ENCODE results near the gene CSTF1. TPM values are rescaled to one million over a fixed set of nuclear protein-coding genes. Genes with fewer than 3 reads are reported as not detected.
"Not testable (repeated sequence)": the region's sequence is repeated elsewhere in the genome, so short reads cannot be mapped to it uniquely, and the experiment has no call there.

CSTF1 gene
- polyA plus RNA-seq, 4 donors = 9.2 to 28.2 (median 11.3) TPM

- WGBS, 3 donors = 93 to 97% (median 95%) methylated on average over 26 of the region's 26 CpGs
- H3K36me3 ChIP-seq (ENCODE audit: control insufficient read depth in 3 of 3, insufficient read depth in 2 of 3, low read depth in 1 of 3, low read length in 3 of 3) = peaks cover 13 to 26% (median 25%) of the 10 kb centered on the region in 3 donors
- no peak overlapping the region for H3K4me3 ChIP-seq (ENCODE audit: low read depth in 1 of 3, low read length in 3 of 3)
- no peak for DNase-seq
- H3K4me1 ChIP-seq (ENCODE audit: control insufficient read depth in 3 of 3, insufficient read depth in 2 of 3, low read depth in 1 of 3, low read length in 2 of 3) = no peaks in the 10 kb centered on the region
- H3K9me3 ChIP-seq (ENCODE audit: control insufficient read depth in 2 of 2, insufficient read depth in 1 of 2, low read depth in 1 of 2, low read length in 1 of 2) = no peaks in the 10 kb centered on the region
- FAIRE-seq = no peak
- no peaks in the 10 kb centered on the region for H3K27me3 ChIP-seq (ENCODE audit: control insufficient read depth in 3 of 3, insufficient read depth in 3 of 3, low read length in 3 of 3)
- no peak overlapping the region for H3K27ac ChIP-seq (ENCODE audit: low read depth in 1 of 3, low read length in 2 of 3)
Observed at GRCh38 chr20:56403465-56403864, 11.0 kb downstream of the CSTF1 start.

GRCh38 chr20:56405356-56405755, 12.9 kb downstream of the CSTF1 start:
- 95 to 97% (median 95%) methylated on average over 12 of the region's 12 CpGs for WGBS, 3 donors
- not testable (repeated sequence) for H3K9me3 ChIP-seq (ENCODE audit: control insufficient read depth in 2 of 2, insufficient read depth in 1 of 2, low read depth in 1 of 2, low read length in 1 of 2); H3K4me3 ChIP-seq (ENCODE audit: low read depth in 1 of 3, low read length in 3 of 3); DNase-seq; H3K4me1 ChIP-seq (ENCODE audit: control insufficient read depth in 3 of 3, insufficient read depth in 2 of 3, low read depth in 1 of 3, low read length in 2 of 3); H3K27me3 ChIP-seq (ENCODE audit: control insufficient read depth in 3 of 3, insufficient read depth in 3 of 3, low read length in 3 of 3); FAIRE-seq; H3K27ac ChIP-seq (ENCODE audit: low read depth in 1 of 3, low read length in 2 of 3)
- H3K36me3 ChIP-seq (ENCODE audit: control insufficient read depth in 3 of 3, insufficient read depth in 2 of 3, low read depth in 1 of 3, low read length in 3 of 3) = peaks cover 8 to 30% (median 16%) of the 10 kb centered on the region in 3 donors

- H3K36me3 ChIP-seq (ENCODE audit: control insufficient read depth in 3 of 3, insufficient read depth in 2 of 3, low read depth in 1 of 3, low read length in 3 of 3) = peaks cover 8 to 30% (median 16%) of the 10 kb centered on the region in 3 donors
- FAIRE-seq (no peak), DNase-seq (no peak)
- peaks cover 0 to 3% (median 0%) of the 10 kb centered on the region in 3 donors for H3K4me1 ChIP-seq (ENCODE audit: control insufficient read depth in 3 of 3, insufficient read depth in 2 of 3, low read depth in 1 of 3, low read length in 2 of 3)
- H3K9me3 ChIP-seq (ENCODE audit: control insufficient read depth in 2 of 2, insufficient read depth in 1 of 2, low read depth in 1 of 2, low read length in 1 of 2) = no peaks in the 10 kb centered on the region
- no peak overlapping the region for H3K4me3 ChIP-seq (ENCODE audit: low read depth in 1 of 3, low read length in 3 of 3)
- WGBS, 3 donors = 91% methylated on average over 3 of the region's 3 CpGs
- H3K27me3 ChIP-seq (ENCODE audit: control insufficient read depth in 3 of 3, insufficient read depth in 3 of 3, low read length in 3 of 3) = no peaks in the 10 kb centered on the region
- no peak overlapping the region for H3K27ac ChIP-seq (ENCODE audit: low read depth in 1 of 3, low read length in 2 of 3)
Observed at GRCh38 chr20:56406910-56407309, 14.5 kb downstream of the CSTF1 start.

- FAIRE-seq (no peak), DNase-seq (no peak)
- peaks cover 6 to 22% (median 8%) of the 10 kb centered on the region in 3 donors for H3K36me3 ChIP-seq (ENCODE audit: control insufficient read depth in 3 of 3, insufficient read depth in 2 of 3, low read depth in 1 of 3, low read length in 3 of 3)
- WGBS, 3 donors = 81 to 91% (median 90%) methylated on average over 5 of the region's 5 CpGs
- H3K27me3 ChIP-seq (ENCODE audit: control insufficient read depth in 3 of 3, insufficient read depth in 3 of 3, low read length in 3 of 3) = no peaks in the 10 kb centered on the region
- H3K4me1 ChIP-seq (ENCODE audit: control insufficient read depth in 3 of 3, insufficient read depth in 2 of 3, low read depth in 1 of 3, low read length in 2 of 3) = peaks cover 0 to 3% (median 0%) of the 10 kb centered on the region in 3 donors
- no peak overlapping the region for H3K4me3 ChIP-seq (ENCODE audit: low read depth in 1 of 3, low read length in 3 of 3)
- no peak overlapping the region for H3K27ac ChIP-seq (ENCODE audit: low read depth in 1 of 3, low read length in 2 of 3)
- no peaks in the 10 kb centered on the region for H3K9me3 ChIP-seq (ENCODE audit: control insufficient read depth in 2 of 2, insufficient read depth in 1 of 2, low read depth in 1 of 2, low read length in 1 of 2)
Observed at GRCh38 chr20:56409521-56409920, 17.1 kb downstream of the CSTF1 start.

- no peak for FAIRE-seq
- 50 to 90% (median 72%) methylated on average over 1 of the region's 1 CpG for whole genome bisulfite sequencing, 3 donors
- peaks cover 6 to 22% (median 8%) of the 10 kb centered on the region in 3 donors for H3K36me3 ChIP-seq (ENCODE audit: control insufficient read depth in 3 of 3, insufficient read depth in 2 of 3, low read depth in 1 of 3, low read length in 3 of 3)
Observed at GRCh38 chr20:56409956-56410355, 17.5 kb downstream of the CSTF1 start.

GRCh38 chr20:56411287-56411686, 18.8 kb downstream of the CSTF1 start:
- not testable (repeated sequence) for DNase-seq; H3K9me3 ChIP-seq (ENCODE audit: control insufficient read depth in 2 of 2, insufficient read depth in 1 of 2, low read depth in 1 of 2, low read length in 1 of 2); H3K27me3 ChIP-seq (ENCODE audit: control insufficient read depth in 3 of 3, insufficient read depth in 3 of 3, low read length in 3 of 3); H3K4me3 ChIP-seq (ENCODE audit: low read depth in 1 of 3, low read length in 3 of 3); H3K4me1 ChIP-seq (ENCODE audit: control insufficient read depth in 3 of 3, insufficient read depth in 2 of 3, low read depth in 1 of 3, low read length in 2 of 3); FAIRE-seq
- Histone ChIP-seq H3K36me3 (ENCODE audit: control insufficient read depth in 3 of 3, insufficient read depth in 2 of 3, low read depth in 1 of 3, low read length in 3 of 3) (peaks cover 6 to 18% (median 8%) of the 10 kb centered on the region in 3 donors), H3K27ac (ENCODE audit: low read depth in 1 of 3, low read length in 2 of 3) (peak overlapping the region in 2 of 3 donors; percentile 39 to 86)
- 91 to 94% (median 93%) methylated on average over 7 of the region's 7 CpGs for WGBS, 3 donors

More at GRCh38 chr20:56409956-56410355, 17.5 kb downstream of the CSTF1 start:
- no peaks in the 10 kb centered on the region for H3K27me3 ChIP-seq (ENCODE audit: control insufficient read depth in 3 of 3, insufficient read depth in 3 of 3, low read length in 3 of 3)
- H3K9me3 ChIP-seq (ENCODE audit: control insufficient read depth in 2 of 2, insufficient read depth in 1 of 2, low read depth in 1 of 2, low read length in 1 of 2) = no peaks in the 10 kb centered on the region
- no peak overlapping the region for H3K27ac ChIP-seq (ENCODE audit: low read depth in 1 of 3, low read length in 2 of 3)
- H3K4me1 ChIP-seq (ENCODE audit: control insufficient read depth in 3 of 3, insufficient read depth in 2 of 3, low read depth in 1 of 3, low read length in 2 of 3) = peaks cover 0 to 3% (median 0%) of the 10 kb centered on the region in 3 donors
- no peak for DNase-seq
- H3K4me3 ChIP-seq (ENCODE audit: low read depth in 1 of 3, low read length in 3 of 3) = no peak overlapping the region

- peak; percentile 54 to 67 for DNase-seq
- no peak for FAIRE-seq
- Histone ChIP-seq H3K4me1 (ENCODE audit: control insufficient read depth in 3 of 3, insufficient read depth in 2 of 3, low read depth in 1 of 3, low read length in 2 of 3) (peaks cover 0 to 3% (median 0%) of the 10 kb centered on the region in 3 donors), H3K27ac (ENCODE audit: low read depth in 1 of 3, low read length in 2 of 3) (peak within 1 kb of the TSS; percentile 15 to 86 (median 39)), H3K9me3 (ENCODE audit: control insufficient read depth in 2 of 2, insufficient read depth in 1 of 2, low read depth in 1 of 2, low read length in 1 of 2) (no peaks in the 10 kb centered on the region), H3K36me3 (ENCODE audit: control insufficient read depth in 3 of 3, insufficient read depth in 2 of 3, low read depth in 1 of 3, low read length in 3 of 3) (peaks cover 6 to 16% (median 8%) of the 10 kb centered on the region in 3 donors), H3K27me3 (ENCODE audit: control insufficient read depth in 3 of 3, insufficient read depth in 3 of 3, low read length in 3 of 3) (no peaks in the 10 kb centered on the region), H3K4me3 (ENCODE audit: low read depth in 1 of 3, low read length in 3 of 3) (peak within 1 kb of the TSS in 2 of 3 donors; percentile 7 to 26)
- WGBS, 3 donors = 13 to 15% (median 15%) methylated on average over 10 of the region's 10 CpGs
Observed at GRCh38 chr20:56411759-56412472, 19.5 kb downstream of the CSTF1 start, which contains the start of gene CASS4. Gene CASS4 (plus strand): TSS chr20:56412260. CDS start chr20:56412459, 199 bp downstream.

GRCh38 chr20:56412473-56412790, 20.0 kb downstream of the CSTF1 start:
- Histone ChIP-seq H3K27me3 (ENCODE audit: control insufficient read depth in 3 of 3, insufficient read depth in 3 of 3, low read length in 3 of 3) (no peaks in the 10 kb centered on the region), H3K36me3 (ENCODE audit: control insufficient read depth in 3 of 3, insufficient read depth in 2 of 3, low read depth in 1 of 3, low read length in 3 of 3) (peaks cover 2 to 14% (median 2%) of the 10 kb centered on the region in 3 donors), H3K4me3 (ENCODE audit: low read depth in 1 of 3, low read length in 3 of 3) (peak overlapping the region in 2 of 3 donors; percentile 7 to 26), H3K4me1 (ENCODE audit: control insufficient read depth in 3 of 3, insufficient read depth in 2 of 3, low read depth in 1 of 3, low read length in 2 of 3) (peaks cover 0 to 3% (median 0%) of the 10 kb centered on the region in 3 donors), H3K9me3 (ENCODE audit: control insufficient read depth in 2 of 2, insufficient read depth in 1 of 2, low read depth in 1 of 2, low read length in 1 of 2) (no peaks in the 10 kb centered on the region), H3K27ac (ENCODE audit: low read depth in 1 of 3, low read length in 2 of 3) (peak overlapping the region; percentile 15 to 86 (median 27))
- no peak for FAIRE-seq
- no peak for DNase-seq
- 78 to 88% (median 84%) methylated on average over 7 of the region's 7 CpGs for WGBS, 3 donors
